Lung (tissue), 12 donors: ENCODE results near the gene SNRPF. TPM values are rescaled to one million over a fixed set of nuclear protein-coding genes. Genes with fewer than 3 reads are reported as not detected.

Experiments
- ATAC-seq: fragments of 200-7000 bp; cut with Tn5 transposase; one replicate; pipeline ENCODE4 v1.9.1; 2020; ENCODE audit warnings: moderate number of reproducible peaks; ENCODE audit not compliant: insufficient read depth, low FRiP score
- DNase-seq, 3 donors: peaks; one replicate each; pipeline ENCODE4 v3.0.0-alpha.2; 2013 to 2017
- H3K27ac ChIP-seq, 2 donors: one replicate each; pipeline ENCODE4 v1.5.1; 2013; ENCODE audit warnings: mild to moderate bottlenecking in 2 of 2, moderate library complexity in 2 of 2, control low read depth in 1 of 2, inconsistent platforms in 1 of 2, low read depth in 1 of 2, low read length in 1 of 2
- H3K27me3 ChIP-seq, 3 donors: one replicate each; pipeline ENCODE4 v1.5.1; 2013; ENCODE audit warnings: low read length in 2 of 3; ENCODE audit not compliant: control insufficient read depth in 3 of 3, insufficient read depth in 3 of 3
- H3K36me3 ChIP-seq, 4 donors: one replicate each; pipeline ENCODE4 v1.5.1; 2013; ENCODE audit warnings: low read length in 4 of 4, mild to moderate bottlenecking in 1 of 4, moderate library complexity in 1 of 4; ENCODE audit not compliant: control insufficient read depth in 4 of 4, insufficient read depth in 4 of 4
- H3K4me1 ChIP-seq, 5 donors: one replicate each; pipeline ENCODE4 v1.5.1; 2013; ENCODE audit warnings: low read length in 5 of 5, mild to moderate bottlenecking in 2 of 5, moderate library complexity in 1 of 5; ENCODE audit not compliant: control insufficient read depth in 5 of 5, insufficient read depth in 5 of 5
- H3K4me3 ChIP-seq: one replicate; pipeline ENCODE4 v1.5.1; 2013; ENCODE audit warnings: mild to moderate bottlenecking, control low read depth, moderate library complexity
- H3K9ac ChIP-seq, 2 donors: one replicate each; pipeline ENCODE4 v1.5.1; 2013; ENCODE audit warnings: low read length in 2 of 2, control low read depth in 1 of 2; ENCODE audit not compliant: insufficient read depth in 1 of 2
- H3K9me3 ChIP-seq, 4 donors: one replicate each; pipeline ENCODE4 v1.5.1; 2013; ENCODE audit warnings: low read length in 3 of 4, mild to moderate bottlenecking in 1 of 4, moderate library complexity in 1 of 4; ENCODE audit not compliant: control insufficient read depth in 4 of 4, insufficient read depth in 3 of 4
- CTCF ChIP-seq: IDR thresholded peaks from 2 replicates; pipeline ENCODE4 v1.5.1; 2012; ENCODE audit warnings: mild to moderate bottlenecking; ENCODE audit errors: control extremely low read depth, extremely low read depth
- WGBS, 2 donors: extraction: QIAGEN DNeasy Blood & Tissue Kit; methylation state at CpG; one replicate each; pipeline ENCODE4 v1.1.7; 2013; 5-methylcytosine and 5-hydroxymethylcytosine counted together
- polyA plus RNA-seq, 2 donors: library from polyadenylated mRNA; stranded (reverse); fragments of 200-250 nt; gene quantifications; one replicate each; pipeline ENCODE4 v1.2.1, GENCODE V29; 2013
- total RNA-seq, 2 donors: library from RNA; depleted of rRNA in 1 of 2; stranded (reverse); fragments of >200 nt in 1 of 2; gene quantifications; one replicate each; pipeline ENCODE4 v1.2.1, GENCODE V29; 2014 to 2021
- donor health status: control.
- donor health status: control.
- donor health status: Bipolar disorder and iron deficiency.
- donor health status: healthy.
- donor health status: DM: yes; HTN: yes; CAD: no.

Gene SNRPF
- total and polyA plus RNA-seq, 4 donors = 11.7 to 83.1 (median 26.2) TPM

GRCh38 chr12:95887311-95887710 is 28.6 kb downstream of the SNRPF start:
- ATAC-seq = no peak

GRCh38 chr12:95890958-95891357 is 32.2 kb downstream of the SNRPF start:
- no peaks in the 10 kb centered on the region for H3K9me3 ChIP-seq
- H3K36me3 ChIP-seq = no peaks in the 10 kb centered on the region
- WGBS, 2 donors = 83 to 89% methylated on average over 3 of the region's 3 CpGs
- H3K9ac ChIP-seq = no peak overlapping the region
- H3K27ac ChIP-seq = no peak overlapping the region
- no peak overlapping the region for H3K4me3 ChIP-seq
- DNase-seq (no peak), ATAC-seq (no peak)
- H3K27me3 ChIP-seq = no peaks in the 10 kb centered on the region
- no peak for TF ChIP-seq CTCF
- H3K4me1 ChIP-seq = no peaks in the 10 kb centered on the region

More at GRCh38 chr12:95887311-95887710, 28.6 kb downstream of the SNRPF start:
- no peak for TF ChIP-seq CTCF
- no peak for DNase-seq
- Histone ChIP-seq H3K4me3 (no peak overlapping the region), H3K4me1 (no peaks in the 10 kb centered on the region), H3K36me3 (no peaks in the 10 kb centered on the region), H3K9ac (no peak overlapping the region), H3K9me3 (peaks cover 0 to 2% (median 0%) of the 10 kb centered on the region in 4 donors), H3K27me3 (no peaks in the 10 kb centered on the region), H3K27ac (no peak overlapping the region)
- WGBS, 2 donors = 73 to 89% methylated on average over 5 of the region's 5 CpGs

- H3K27me3 ChIP-seq = no peaks in the 10 kb centered on the region
- no peaks in the 10 kb centered on the region for H3K9me3 ChIP-seq
These were observed 38.1 kb downstream of the SNRPF start for GRCh38 chr12:95896846-95897245.

More at GRCh38 chr12:95896846-95897245, 38.1 kb downstream of the SNRPF start:
- no peaks in the 10 kb centered on the region for H3K4me1 ChIP-seq
- H3K4me3 ChIP-seq = no peak overlapping the region
- no peak overlapping the region for H3K27ac ChIP-seq
- 94 to 95% methylated on average over 4 of the region's 4 CpGs for WGBS, 2 donors
- DNase-seq (no peak), ATAC-seq (no peak)
- H3K9ac ChIP-seq = no peak overlapping the region
- TF ChIP-seq CTCF = no peak
- no peaks in the 10 kb centered on the region for H3K36me3 ChIP-seq
